ENCODE results near the gene CTSO.

DNA sequence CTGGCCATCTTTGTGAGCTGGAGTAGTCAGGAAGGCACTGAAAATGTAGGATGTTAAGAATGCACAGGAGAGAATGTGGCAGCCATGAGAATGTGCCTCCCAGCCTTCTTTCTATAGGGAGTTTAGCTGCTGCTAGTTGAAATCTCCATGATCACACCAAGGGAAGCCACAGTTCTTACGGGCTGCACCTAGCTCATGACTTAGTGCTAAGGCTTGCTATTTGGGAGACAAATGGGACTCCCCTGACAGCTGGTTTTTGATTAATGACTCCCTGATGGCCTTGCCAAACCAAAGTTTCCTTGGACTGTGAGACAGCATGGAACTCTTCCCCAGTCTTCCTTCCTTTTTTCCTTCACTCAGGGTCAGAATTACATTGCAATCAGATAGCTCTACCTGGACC lies 9.2 kb downstream of the CTSO start:
- TF ChIP-seq, protein P1, sequence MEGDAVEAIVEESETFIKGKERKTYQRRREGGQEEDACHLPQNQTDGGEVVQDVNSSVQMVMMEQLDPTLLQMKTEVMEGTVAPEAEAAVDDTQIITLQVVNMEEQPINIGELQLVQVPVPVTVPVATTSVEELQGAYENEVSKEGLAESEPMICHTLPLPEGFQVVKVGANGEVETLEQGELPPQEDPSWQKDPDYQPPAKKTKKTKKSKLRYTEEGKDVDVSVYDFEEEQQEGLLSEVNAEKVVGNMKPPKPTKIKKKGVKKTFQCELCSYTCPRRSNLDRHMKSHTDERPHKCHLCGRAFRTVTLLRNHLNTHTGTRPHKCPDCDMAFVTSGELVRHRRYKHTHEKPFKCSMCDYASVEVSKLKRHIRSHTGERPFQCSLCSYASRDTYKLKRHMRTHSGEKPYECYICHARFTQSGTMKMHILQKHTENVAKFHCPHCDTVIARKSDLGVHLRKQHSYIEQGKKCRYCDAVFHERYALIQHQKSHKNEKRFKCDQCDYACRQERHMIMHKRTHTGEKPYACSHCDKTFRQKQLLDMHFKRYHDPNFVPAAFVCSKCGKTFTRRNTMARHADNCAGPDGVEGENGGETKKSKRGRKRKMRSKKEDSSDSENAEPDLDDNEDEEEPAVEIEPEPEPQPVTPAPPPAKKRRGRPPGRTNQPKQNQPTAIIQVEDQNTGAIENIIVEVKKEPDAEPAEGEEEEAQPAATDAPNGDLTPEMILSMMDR (IDR thresholded peaks at IDR 0.05 in 8 of 11, conservative IDR thresholded peaks at IDR 0.05 in 3 of 11) = no peak
- TF ChIP-seq POLR2A (IDR thresholded peaks at IDR 0.05) = no peak
